ENCODE results near the gene CARD8.
"Not testable (repeated sequence)": the region's sequence is repeated elsewhere in the genome, so short reads cannot be mapped to it uniquely, and the experiment has no call there.

CARD8 gene

GRCh38 chr19:48279747-48280146 lies 24.0 kb upstream of the CARD8 start:
- H3K9me3 Mint-ChIP-seq, result no peaks in the 10 kb centered on the region
- H3K27me3 Mint-ChIP-seq, result no peaks in the 10 kb centered on the region
- no peak overlapping the region for H3K4me3 Mint-ChIP-seq
- H3K36me3 Mint-ChIP-seq, result no peaks in the 10 kb centered on the region
- H3K27ac Mint-ChIP-seq, result no peak overlapping the region
- no peak for ATAC-seq
- no peaks in the 10 kb centered on the region for H3K4me1 Mint-ChIP-seq

- H3K9me3 Mint-ChIP-seq, result no peaks in the 10 kb centered on the region
- ATAC-seq, result no peak
- H3K27ac Mint-ChIP-seq, result no peak overlapping the region
- peaks cover 15% of the 10 kb centered on the region for H3K27me3 Mint-ChIP-seq
- no peaks in the 10 kb centered on the region for H3K36me3 Mint-ChIP-seq
- peaks cover 20% of the 10 kb centered on the region for H3K4me1 Mint-ChIP-seq
- no peak overlapping the region for H3K4me3 Mint-ChIP-seq
Measured at GRCh38 chr19:48274938-48275337, 19.2 kb upstream of the CARD8 start.

- Mint-ChIP-seq H3K27ac (no peak overlapping the region), H3K4me1 (peaks cover 25% of the 10 kb centered on the region), H3K27me3 (peaks cover 21% of the 10 kb centered on the region), H3K4me3 (no peak overlapping the region), H3K36me3 (no peaks in the 10 kb centered on the region), H3K9me3 (no peaks in the 10 kb centered on the region)
- ATAC-seq, result no peak
Measured at GRCh38 chr19:48274173-48274572, 18.5 kb upstream of the CARD8 start.

GRCh38 chr19:48271531-48272151 lies 15.9 kb upstream of the CARD8 start:
- Mint-ChIP-seq H3K27ac (peak overlapping the region; percentile 91), H3K36me3 (no peaks in the 10 kb centered on the region), H3K4me3 (peak overlapping the region; percentile 99), H3K4me1 (peaks cover 30% of the 10 kb centered on the region), H3K27me3 (peaks cover 37% of the 10 kb centered on the region), H3K9me3 (no peaks in the 10 kb centered on the region)
- ATAC-seq, result peak; percentile 85

GRCh38 chr19:48269617-48270026 lies 13.9 kb upstream of the CARD8 start:
- not testable (repeated sequence) for H3K9me3 Mint-ChIP-seq, ATAC-seq, H3K36me3 Mint-ChIP-seq, H3K4me3 Mint-ChIP-seq
- Mint-ChIP-seq H3K4me1 (peaks cover 31% of the 10 kb centered on the region), H3K27me3 (peaks cover 37% of the 10 kb centered on the region), H3K27ac (peak overlapping the region; percentile 91)

GRCh38 chr19:48265326-48265725 lies 9.6 kb upstream of the CARD8 start:
- Mint-ChIP-seq H3K27me3 (peaks cover 26% of the 10 kb centered on the region), H3K4me1 (peaks cover 15% of the 10 kb centered on the region)
- H3K27ac Mint-ChIP-seq, H3K9me3 Mint-ChIP-seq, ATAC-seq, H3K4me3 Mint-ChIP-seq, H3K36me3 Mint-ChIP-seq: not testable (repeated sequence)

DNA sequence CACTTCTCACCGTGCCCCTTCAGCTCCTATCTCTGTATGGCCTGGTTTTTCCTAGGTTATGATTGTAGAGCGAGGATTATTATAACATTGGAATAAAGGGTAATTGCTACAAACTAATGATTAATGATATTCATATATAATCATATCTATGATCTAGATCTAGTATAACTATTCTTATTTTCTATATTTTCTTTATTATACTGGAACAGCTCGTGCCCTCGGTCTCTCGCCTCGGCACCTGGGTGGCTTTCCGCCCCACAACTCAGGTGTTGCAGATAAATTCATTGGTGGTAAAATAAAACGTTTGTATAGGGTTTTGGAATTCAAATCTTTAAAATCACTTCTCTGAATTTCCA lies 4.6 kb upstream of the CARD8 start:
- peaks cover 21% of the 10 kb centered on the region for H3K4me1 Mint-ChIP-seq
- ATAC-seq, H3K27me3 Mint-ChIP-seq, H3K9me3 Mint-ChIP-seq, H3K36me3 Mint-ChIP-seq: not testable (repeated sequence)
- peak overlapping the region; percentile 93 for H3K27ac Mint-ChIP-seq
- peak overlapping the region; percentile 78 for H3K4me3 Mint-ChIP-seq

DNA sequence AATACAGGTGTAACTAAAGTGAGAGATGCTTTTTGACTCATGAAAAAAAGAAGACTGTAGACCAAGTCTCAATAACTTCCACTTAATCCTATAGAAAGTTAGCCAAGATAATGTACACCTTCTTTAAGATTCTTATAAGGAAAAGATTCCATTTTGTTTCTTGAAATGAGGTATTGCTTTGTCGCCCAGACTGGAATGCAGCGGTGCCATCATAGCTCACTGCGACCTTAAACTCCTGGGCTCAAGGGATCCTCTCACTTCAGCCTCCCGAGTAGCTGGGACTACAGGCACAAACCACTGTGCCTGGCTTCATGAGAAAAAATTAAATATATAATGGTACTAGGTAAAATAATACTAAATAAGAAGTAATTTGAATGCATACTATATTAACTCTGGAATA lies 3.3 kb upstream of the CARD8 start:
- Mint-ChIP-seq H3K4me1 (peaks cover 32% of the 10 kb centered on the region), H3K27ac (peak overlapping the region; percentile 93), H3K4me3 (peak overlapping the region; percentile 54)
- not testable (repeated sequence) for ATAC-seq, H3K36me3 Mint-ChIP-seq, H3K27me3 Mint-ChIP-seq, H3K9me3 Mint-ChIP-seq

DNA sequence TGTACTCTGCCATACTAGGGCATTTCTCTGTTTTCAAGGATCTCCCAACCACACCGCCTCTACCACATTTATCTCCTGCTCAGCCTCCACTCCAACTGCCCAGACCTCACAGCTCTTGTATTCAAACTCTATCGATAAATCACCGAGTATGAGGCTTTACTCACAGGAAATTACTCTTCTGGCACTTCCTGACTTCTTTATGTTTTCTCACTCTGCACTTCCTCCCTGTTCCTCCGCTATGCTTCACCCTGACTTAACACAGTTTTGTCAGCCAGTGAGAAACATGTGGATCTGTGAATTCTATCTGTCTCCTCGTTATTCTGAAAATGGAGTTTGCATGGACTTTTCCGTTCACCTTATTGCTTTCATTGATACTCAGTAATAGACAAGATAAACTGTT lies 2.6 kb upstream of the CARD8 start:
- no peak for ATAC-seq
- peaks cover 32% of the 10 kb centered on the region for H3K4me1 Mint-ChIP-seq
- H3K36me3 Mint-ChIP-seq, result peaks cover 4% of the 10 kb centered on the region
- peak overlapping the region; percentile 83 for H3K4me3 Mint-ChIP-seq
- H3K9me3 Mint-ChIP-seq, result no peaks in the 10 kb centered on the region
- no peaks in the 10 kb centered on the region for H3K27me3 Mint-ChIP-seq
- H3K27ac Mint-ChIP-seq, result peak overlapping the region; percentile 93

DNA sequence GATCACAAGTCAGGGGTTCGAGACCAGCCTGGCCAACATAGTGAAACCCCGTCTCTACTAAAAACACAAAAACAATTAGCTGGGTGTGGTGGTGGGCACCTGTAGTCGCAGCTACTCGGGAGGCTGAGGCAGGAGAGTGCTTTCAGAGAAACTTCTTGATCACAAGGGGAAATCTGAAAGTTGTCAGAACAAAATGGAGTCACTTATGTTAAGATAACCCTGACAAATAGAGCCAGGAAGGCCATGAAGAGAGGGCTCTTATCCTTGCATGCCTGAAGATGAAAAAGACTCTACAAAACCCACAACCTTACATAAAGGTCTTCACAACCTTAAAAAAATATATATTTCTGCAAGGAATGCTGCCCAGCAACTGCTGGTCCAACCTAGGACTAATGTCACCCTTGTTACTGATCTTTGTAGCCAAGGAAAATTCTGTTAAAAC lies 1.2 kb downstream of the CARD8 start:
- no peaks in the 10 kb centered on the region for H3K27me3 Mint-ChIP-seq
- no peaks in the 10 kb centered on the region for H3K9me3 Mint-ChIP-seq
- H3K4me1 Mint-ChIP-seq, result peaks cover 55% of the 10 kb centered on the region
- H3K36me3 Mint-ChIP-seq, result peaks cover 9% of the 10 kb centered on the region
- peak overlapping the region; percentile 99 for H3K27ac Mint-ChIP-seq
- ATAC-seq, result no peak
- H3K4me3 Mint-ChIP-seq, result peak overlapping the region; percentile 68

- Mint-ChIP-seq H3K27ac (peak overlapping the region; percentile 99), H3K27me3 (no peaks in the 10 kb centered on the region), H3K4me1 (peaks cover 55% of the 10 kb centered on the region), H3K36me3 (peaks cover 9% of the 10 kb centered on the region), H3K9me3 (no peaks in the 10 kb centered on the region), H3K4me3 (no peak overlapping the region)
- no peak for ATAC-seq
Measured at GRCh38 chr19:48253999-48254398, 1.7 kb downstream of the CARD8 start.

DNA sequence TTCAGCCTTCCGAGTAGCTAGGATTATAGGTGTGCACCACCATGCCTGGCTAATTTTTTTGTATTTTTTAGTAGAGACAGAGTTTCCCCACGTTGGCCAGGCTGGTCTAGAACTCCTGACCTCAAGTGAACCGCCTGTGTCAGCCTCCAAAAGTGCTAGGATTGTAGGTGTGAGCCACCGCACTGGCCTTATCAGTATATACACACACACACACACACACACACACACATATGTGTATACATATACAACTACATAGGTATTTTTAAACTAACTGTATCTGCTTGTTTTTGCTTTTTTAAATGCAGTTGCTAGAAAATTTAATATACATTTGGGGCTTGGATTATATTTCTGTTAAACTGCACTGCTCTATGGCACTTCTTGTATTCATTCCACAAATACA lies 3.1 kb downstream of the CARD8 start:
- Mint-ChIP-seq H3K27ac (no peak overlapping the region), H3K4me3 (no peak overlapping the region), H3K4me1 (peaks cover 46% of the 10 kb centered on the region), H3K36me3 (peaks cover 5% of the 10 kb centered on the region), H3K27me3 (no peaks in the 10 kb centered on the region), H3K9me3 (no peaks in the 10 kb centered on the region)
- ATAC-seq, result no peak

GRCh38 chr19:48250290-48251025 lies 5.3 kb downstream of the CARD8 start:
- Mint-ChIP-seq H3K4me3 (no peak overlapping the region), H3K36me3 (peaks cover 14% of the 10 kb centered on the region), H3K9me3 (no peaks in the 10 kb centered on the region), H3K4me1 (peaks cover 46% of the 10 kb centered on the region), H3K27me3 (no peaks in the 10 kb centered on the region), H3K27ac (peak overlapping the region; percentile 98)
- ATAC-seq, result no peak

DNA sequence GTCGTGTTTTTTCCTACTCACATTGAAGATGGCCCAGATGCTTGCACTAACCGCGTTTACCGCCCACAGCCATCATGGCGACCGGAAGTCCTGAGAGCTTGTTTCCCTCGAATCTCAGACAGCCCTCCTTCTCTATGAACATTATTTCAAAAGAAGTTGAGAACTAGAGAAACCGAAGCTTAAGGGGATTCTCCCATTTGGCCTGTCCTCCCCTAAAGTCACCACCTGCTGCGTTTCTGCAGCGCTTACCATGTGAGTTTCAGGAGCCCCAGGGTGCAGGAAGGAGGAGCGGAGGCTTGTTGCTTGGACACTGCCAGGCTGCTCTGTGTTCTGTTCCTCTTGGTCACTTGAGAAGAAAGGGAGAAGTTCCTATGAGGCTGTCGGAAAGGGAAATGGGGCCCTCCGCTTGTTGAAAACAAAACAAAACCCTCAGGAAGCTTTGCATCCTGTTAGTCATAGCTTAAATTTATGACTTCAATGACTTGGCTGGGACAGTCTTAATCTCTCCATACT lies 6.2 kb downstream of the CARD8 start:
- no peaks in the 10 kb centered on the region for H3K9me3 Mint-ChIP-seq
- peak; percentile 96 for ATAC-seq
- H3K27me3 Mint-ChIP-seq, result no peaks in the 10 kb centered on the region
- peak overlapping the region; percentile 98 for H3K27ac Mint-ChIP-seq
- peaks cover 43% of the 10 kb centered on the region for H3K4me1 Mint-ChIP-seq
- H3K36me3 Mint-ChIP-seq, result peaks cover 15% of the 10 kb centered on the region
- H3K4me3 Mint-ChIP-seq, result peak overlapping the region; percentile 92

DNA sequence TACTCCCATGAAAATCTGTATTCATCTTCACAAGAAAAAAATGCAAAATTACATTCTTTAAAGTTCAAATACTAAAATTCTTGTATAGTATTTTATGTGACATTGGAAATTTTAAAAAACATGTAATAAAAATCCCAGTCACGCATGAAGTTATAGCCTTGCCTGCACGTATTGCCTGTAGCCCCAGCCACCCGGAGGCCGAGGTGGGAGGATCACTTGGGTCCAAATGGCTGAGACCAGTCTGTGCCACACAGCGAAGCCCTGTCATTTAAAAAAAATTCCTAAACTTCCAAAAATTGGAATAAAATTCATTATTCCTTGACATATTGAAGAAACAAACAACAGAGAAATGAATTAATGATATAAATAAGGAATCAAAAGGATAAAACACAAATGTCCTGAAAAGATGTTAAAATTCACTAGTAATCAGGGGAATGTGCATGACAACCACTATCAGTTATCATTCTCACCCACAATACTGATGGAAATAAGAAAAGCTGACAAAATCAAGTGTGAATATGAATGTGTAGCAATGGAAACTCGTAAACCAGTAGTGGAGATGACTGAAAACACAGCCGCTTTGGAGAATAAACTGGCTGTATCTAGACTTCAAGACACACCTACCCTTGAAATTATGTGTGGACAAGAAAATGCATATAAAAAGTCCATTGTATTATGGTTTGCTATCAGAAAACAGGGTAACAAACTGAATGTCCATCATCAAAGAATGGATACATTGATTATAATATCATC lies 7.5 kb downstream of the CARD8 start:
- no peaks in the 10 kb centered on the region for H3K9me3 Mint-ChIP-seq
- peaks cover 45% of the 10 kb centered on the region for H3K4me1 Mint-ChIP-seq
- ATAC-seq, result no peak
- H3K27me3 Mint-ChIP-seq, result no peaks in the 10 kb centered on the region
- H3K4me3 Mint-ChIP-seq, result peak overlapping the region; percentile 78
- H3K36me3 Mint-ChIP-seq, result peaks cover 22% of the 10 kb centered on the region
- H3K27ac Mint-ChIP-seq, result peak overlapping the region; percentile 98

Data from stimulated activated memory B cell treated with anti-CD40 and anti-IgM and Interleukin-4, amounts not matched to agents 10 μg/mL and 1 μg/mL and 100 μg/mL, for 72 hours (primary cell).